ENCODE measurements around the gene CCDC120.
A peak's percentile ranks its signal among the peaks of the same experiment; 100 is the strongest.

DNA sequence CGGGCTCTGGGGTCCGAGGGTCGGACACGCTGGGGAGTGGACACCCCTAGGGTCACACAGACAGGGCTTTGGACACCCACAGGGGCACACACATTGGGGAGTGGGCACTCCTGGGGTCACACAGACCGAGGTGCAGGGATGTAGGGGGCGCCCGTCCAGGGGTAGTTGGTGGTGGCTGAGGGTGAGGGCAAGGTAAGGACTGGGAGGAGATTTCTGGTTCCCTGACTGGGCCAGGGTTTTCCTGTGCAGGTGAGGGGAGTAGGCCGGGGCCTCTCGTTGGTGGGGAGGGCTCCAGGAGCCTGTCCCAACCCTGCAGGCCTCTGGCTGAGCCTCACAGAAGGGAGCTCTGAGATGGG lies 42.8 kb downstream of the CCDC120 start:
- TF ChIP-seq, protein P1, sequence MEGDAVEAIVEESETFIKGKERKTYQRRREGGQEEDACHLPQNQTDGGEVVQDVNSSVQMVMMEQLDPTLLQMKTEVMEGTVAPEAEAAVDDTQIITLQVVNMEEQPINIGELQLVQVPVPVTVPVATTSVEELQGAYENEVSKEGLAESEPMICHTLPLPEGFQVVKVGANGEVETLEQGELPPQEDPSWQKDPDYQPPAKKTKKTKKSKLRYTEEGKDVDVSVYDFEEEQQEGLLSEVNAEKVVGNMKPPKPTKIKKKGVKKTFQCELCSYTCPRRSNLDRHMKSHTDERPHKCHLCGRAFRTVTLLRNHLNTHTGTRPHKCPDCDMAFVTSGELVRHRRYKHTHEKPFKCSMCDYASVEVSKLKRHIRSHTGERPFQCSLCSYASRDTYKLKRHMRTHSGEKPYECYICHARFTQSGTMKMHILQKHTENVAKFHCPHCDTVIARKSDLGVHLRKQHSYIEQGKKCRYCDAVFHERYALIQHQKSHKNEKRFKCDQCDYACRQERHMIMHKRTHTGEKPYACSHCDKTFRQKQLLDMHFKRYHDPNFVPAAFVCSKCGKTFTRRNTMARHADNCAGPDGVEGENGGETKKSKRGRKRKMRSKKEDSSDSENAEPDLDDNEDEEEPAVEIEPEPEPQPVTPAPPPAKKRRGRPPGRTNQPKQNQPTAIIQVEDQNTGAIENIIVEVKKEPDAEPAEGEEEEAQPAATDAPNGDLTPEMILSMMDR (IDR thresholded peaks at IDR 0.05; ENCODE audit: low read length), result peak; percentile 11; the same call in 1 of the 2 replicates
- TF ChIP-seq EZH2 (optimal IDR thresholded peaks at IDR 0.05; ENCODE audit: low read depth, low read length) (no peak), EZH2phosphoT487 (IDR thresholded peaks at IDR 0.05; ENCODE audit: low read length) (no peak)
